NCI-H1105 treated with DMSO at 0.1 percent for 48 hours (cell line): ENCODE measurements around the gene ZBTB7C.

Source experiments
- DNase-seq: peaks from one replicate; lab custom pipeline; 2025; lab: John Stamatoyannopoulos, UW

The ZBTB7C gene

GRCh38 chr18:48191494-48191893, 217.7 kb downstream of the ZBTB7C start:
- DNase-seq = no peak

- DNase-seq = no peak
Observed at GRCh38 chr18:48190994-48191393, 218.2 kb downstream of the ZBTB7C start.

GRCh38 chr18:48188609-48189008, 220.6 kb downstream of the ZBTB7C start:
- no peak for DNase-seq

- no peak for DNase-seq
Observed at GRCh38 chr18:48186861-48187260, 222.3 kb downstream of the ZBTB7C start.

GRCh38 chr18:48186131-48186766, 222.9 kb downstream of the ZBTB7C start:
- peak; percentile 57 for DNase-seq

GRCh38 chr18:48184118-48184517, 225.1 kb downstream of the ZBTB7C start:
- no peak for DNase-seq

GRCh38 chr18:48183613-48184012, 225.6 kb downstream of the ZBTB7C start:
- no peak for DNase-seq

GRCh38 chr18:48182779-48183178, 226.4 kb downstream of the ZBTB7C start:
- DNase-seq = no peak

- DNase-seq = no peak
Observed at GRCh38 chr18:48181857-48182256, 227.3 kb downstream of the ZBTB7C start.

GRCh38 chr18:48181087-48181823, 227.9 kb downstream of the ZBTB7C start:
- DNase-seq = no peak

GRCh38 chr18:48179666-48180065, 229.5 kb downstream of the ZBTB7C start:
- no peak for DNase-seq

- no peak for DNase-seq
Observed at GRCh38 chr18:48179001-48179400, 230.2 kb downstream of the ZBTB7C start.

GRCh38 chr18:48176909-48177308, 232.3 kb downstream of the ZBTB7C start:
- no peak for DNase-seq

GRCh38 chr18:48173557-48173956, 235.6 kb downstream of the ZBTB7C start:
- DNase-seq = no peak

- no peak for DNase-seq
Observed at GRCh38 chr18:48172226-48173006, 236.8 kb downstream of the ZBTB7C start.

GRCh38 chr18:48171490-48172188, 237.5 kb downstream of the ZBTB7C start:
- DNase-seq = no peak

- DNase-seq = no peak
Observed at GRCh38 chr18:48170651-48171050, 238.5 kb downstream of the ZBTB7C start.

- DNase-seq = no peak
Observed at GRCh38 chr18:48168861-48169260, 240.3 kb downstream of the ZBTB7C start.

- no peak for DNase-seq
Observed at GRCh38 chr18:48167897-48168253, 241.3 kb downstream of the ZBTB7C start.

GRCh38 chr18:48166336-48166875, 242.8 kb downstream of the ZBTB7C start:
- DNase-seq = no peak

- DNase-seq = no peak
Observed at GRCh38 chr18:48165111-48165866, 243.9 kb downstream of the ZBTB7C start.
